HepG2 (cell line): ENCODE results near the gene INKA1. TPM values are rescaled to one million over a fixed set of nuclear protein-coding genes. Genes with fewer than 3 reads are reported as not detected.

ENCODE experiments used
- ADNP ChIP-seq: sonication (generic); formaldehyde crosslinking; IDR thresholded peaks from 2 replicates; pipeline ENCODE4 v1.4.0; 2020; ENCODE audit warnings: missing genetic modification reagents
- ATRX ChIP-seq: sonication (generic); formaldehyde crosslinking; IDR thresholded peaks from 2 replicates; pipeline ENCODE4 v1.4.0; 2020; ENCODE audit warnings: missing genetic modification reagents, borderline replicate concordance
- ETV5 ChIP-seq: IDR thresholded peaks from 2 replicates; pipeline ENCODE4 v1.6.1; 2018; ENCODE audit warnings: missing biosample characterization, missing genetic modification reagents, inconsistent platforms, borderline replicate concordance
- GFI1 ChIP-seq: sonication (generic); formaldehyde crosslinking; IDR thresholded peaks from 2 replicates; pipeline ENCODE4 v1.5.0; 2020; ENCODE audit warnings: missing genetic modification reagents, mild to moderate bottlenecking, borderline replicate concordance
- HDAC1 ChIP-seq: sonication (generic); formaldehyde crosslinking; IDR thresholded peaks from 2 replicates; pipeline ENCODE4 v1.5.1; 2020; ENCODE audit warnings: mild to moderate bottlenecking, missing genetic modification reagents
- HOXA7 ChIP-seq: sonication (generic); formaldehyde crosslinking; IDR thresholded peaks from 2 replicates; pipeline ENCODE4 v1.8.1; 2022; ENCODE audit warnings: mild to moderate bottlenecking, missing genetic modification reagents, moderate library complexity
- PAX8 ChIP-seq: sonication (generic); formaldehyde crosslinking; IDR thresholded peaks from 2 replicates; pipeline ENCODE4 v1.8.0; 2022; ENCODE audit warnings: mild to moderate bottlenecking, missing genetic modification reagents, borderline replicate concordance
- PCBP2 ChIP-seq: fragments of 200-400 bp; formaldehyde crosslinking; optimal IDR thresholded peaks from 2 replicates; pipeline ENCODE3; 2018; ENCODE audit warnings: low read length, low read depth; ENCODE audit not compliant: poor library complexity, severe bottlenecking
- RNF2 ChIP-seq: fragments of 450-650 bp; conservative IDR thresholded peaks from 2 replicates; pipeline ENCODE4 v1.6.1; 2016; ENCODE audit warnings: low read depth
- SAFB2 ChIP-seq: sonication (generic); formaldehyde crosslinking; IDR thresholded peaks from 2 replicates; pipeline ENCODE4 v1.5.1; 2020; ENCODE audit warnings: missing genetic modification reagents, low read depth, mild to moderate bottlenecking, borderline replicate concordance
- SKI ChIP-seq: fragments of 450-650 bp; IDR thresholded peaks from one replicate; pipeline ENCODE4 v1.6.1; 2018; ENCODE audit warnings: mild to moderate bottlenecking; ENCODE audit not compliant: partially characterized antibody
- SP5 ChIP-seq: IDR thresholded peaks from 2 replicates; pipeline ENCODE4 v1.6.1; 2016; ENCODE audit warnings: low read depth, borderline replicate concordance
- TEAD3 ChIP-seq: optimal IDR thresholded peaks from 2 replicates; pipeline ENCODE3; 2016; ENCODE audit warnings: borderline replicate concordance
- THAP7 ChIP-seq: sonication (generic); formaldehyde crosslinking; IDR thresholded peaks from 2 replicates; pipeline ENCODE4 v1.8.1; 2023; ENCODE audit warnings: mild to moderate bottlenecking, missing genetic modification reagents
- TOPORS ChIP-seq: sonication (generic); formaldehyde crosslinking; IDR thresholded peaks from 2 replicates; pipeline ENCODE4 v1.8.0; 2023; ENCODE audit warnings: mild to moderate bottlenecking, missing genetic modification reagents
- TP53 ChIP-seq: sonication (generic); formaldehyde crosslinking; conservative IDR thresholded peaks from 2 replicates; pipeline ENCODE4 v1.4.0; 2020; ENCODE audit warnings: missing genetic modification reagents
- ZBTB20 ChIP-seq: sonication (generic); formaldehyde crosslinking; IDR thresholded peaks from 2 replicates; pipeline ENCODE4 v1.8.1; 2023; ENCODE audit warnings: missing genetic modification reagents, low read depth, mild to moderate bottlenecking, borderline replicate concordance
- ZBTB26 ChIP-seq: IDR thresholded peaks from 2 replicates; pipeline ENCODE4 v1.6.1; 2016; ENCODE audit warnings: missing compliant biosample characterization, missing genetic modification reagents, borderline replicate concordance
- ZBTB38 ChIP-seq: sonication (generic); formaldehyde crosslinking; IDR thresholded peaks from 2 replicates; pipeline ENCODE4 v1.5.1; 2020; ENCODE audit warnings: mild to moderate bottlenecking, missing genetic modification reagents
- ZBTB44 ChIP-seq: sonication (generic); formaldehyde crosslinking; IDR thresholded peaks from 2 replicates; pipeline ENCODE4 v1.4.0; 2020; ENCODE audit warnings: missing genetic modification reagents
- ZFY ChIP-seq: sonication (generic); formaldehyde crosslinking; IDR thresholded peaks from 2 replicates; pipeline ENCODE4 v1.4.0; 2020; ENCODE audit warnings: missing genetic modification reagents
- ZNF446 ChIP-seq: sonication (generic); formaldehyde crosslinking; IDR thresholded peaks from 2 replicates; pipeline ENCODE4 v1.5.0; 2020; ENCODE audit warnings: mild to moderate bottlenecking, missing genetic modification reagents
- ZNF549 ChIP-seq: sonication (generic); formaldehyde crosslinking; IDR thresholded peaks from 2 replicates; pipeline ENCODE4 v1.5.0; 2020; ENCODE audit warnings: missing genetic modification reagents
- ZNF577 ChIP-seq: sonication (generic); formaldehyde crosslinking; IDR thresholded peaks from 2 replicates; pipeline ENCODE4 v1.4.0; 2020; ENCODE audit warnings: mild to moderate bottlenecking, low read depth, missing genetic modification reagents, borderline replicate concordance
- ZNF678 ChIP-seq: sonication (generic); formaldehyde crosslinking; IDR thresholded peaks from 2 replicates; pipeline ENCODE4 v1.4.0; 2020; ENCODE audit warnings: mild to moderate bottlenecking, missing genetic modification reagents
- ZNF737 ChIP-seq: sonication (generic); formaldehyde crosslinking; IDR thresholded peaks from 2 replicates; pipeline ENCODE4 v1.5.0; 2020; ENCODE audit warnings: missing genetic modification reagents, mild to moderate bottlenecking, borderline replicate concordance
- ZNF775 ChIP-seq: sonication (generic); formaldehyde crosslinking; IDR thresholded peaks from 2 replicates; pipeline ENCODE4 v1.4.0; 2020; ENCODE audit warnings: missing genetic modification reagents, mild to moderate bottlenecking, moderate library complexity, borderline replicate concordance
- ZNF792 ChIP-seq: IDR thresholded peaks from 2 replicates; pipeline ENCODE4 v1.6.1; 2016
- polyA plus RNA-seq, 8 experiments: library from polyadenylated mRNA; depleted of rRNA in 3 of 8; stranded (reverse) in 7 of 8; unstranded in 1 of 8; fragments of >200 nt; fragmentation: Illumina TruSeq in 4 of 8; extraction: Trizol in 4 of 8; gene quantifications; 2 replicates each; pipeline versions ENCODE4 v1.2.1 to v1.2.3, GENCODE V29; 2011 to 2016; ENCODE audit warnings: low read depth in 4 of 8, missing spikeins in 1 of 8, mixed read lengths in 1 of 8; ENCODE audit not compliant: insufficient read depth in 1 of 8
- total RNA-seq, 5 experiments: library from RNA; depleted of rRNA; stranded (reverse); fragments of >200 nt; fragmentation: Illumina TruSeq; extraction: Trizol; gene quantifications; 2 replicates each; pipeline ENCODE4 v1.2.3, GENCODE V29; 2016; ENCODE audit warnings: low read depth in 1 of 5

INKA1 gene
- total and polyA plus RNA-seq, 2 of the 13 experiments (the other 11 are each of a cell fraction or from before 2014, with no cell fraction given) = 0.22 to 0.41 TPM

GRCh38 chr3:49786357-49787181 is 16.5 kb upstream of the INKA1 start, which contains the start of gene IP6K1 (continued):
- TF ChIP-seq ZNF549 (CRISPR knock-in tag) (0 out of 2 replicates have a peak, but pooled peaks have one; percentile 15), ATRX (CRISPR knock-in tag) (no peak), ZBTB38 (peak; percentile 82), SKI (no peak), ZFY (CRISPR knock-in tag) (peak; percentile 89), TEAD3 (CRISPR knock-in tag) (peak; percentile 73), ZNF737 (CRISPR knock-in tag) (no peak), ZBTB44 (CRISPR knock-in tag) (no peak), ZNF792 (peak; percentile 67; the same call in 1 of the 2 replicates), ZBTB20 (CRISPR knock-in tag) (0 out of 2 replicates have a peak, but pooled peaks have one; percentile 2), ZNF678 (no peak), HOXA7 (CRISPR knock-in tag) (no peak), HDAC1 (CRISPR knock-in tag) (peak; percentile 64), PAX8 (0 out of 2 replicates have a peak, but pooled peaks have one; percentile 79), ZNF446 (CRISPR knock-in tag) (peak; percentile 83; the same call in 1 of the 2 replicates), SP5 (0 out of 2 replicates have a peak, but pooled peaks have one; percentile 9), ZBTB26 (0 out of 2 replicates have a peak, but pooled peaks have one; percentile 30), TP53 (CRISPR knock-in tag) (no peak), ZNF577 (no peak), THAP7 (CRISPR knock-in tag) (peak; percentile 43; the same call in 1 of the 2 replicates), GFI1 (CRISPR knock-in tag) (no peak; the same call in 1 of the 2 replicates), ZNF775 (CRISPR knock-in tag) (0 out of 2 replicates have a peak, but pooled peaks have one; percentile 56), PCBP2 (no peak), RNF2 (peak; percentile 93), TOPORS (CRISPR knock-in tag) (peak; percentile 71; the same call in 1 of the 2 replicates), ETV5 (CRISPR knock-in tag) (no peak; the same call in 1 of the 2 replicates), ADNP (CRISPR knock-in tag) (no peak), SAFB2 (CRISPR knock-in tag) (no peak)
